Vagina (tissue), 2 donors: Measurements from ENCODE around the gene ACTL8.

Experiments used
- CTCF ChIP-seq, 3 experiments: fragments of 450-650 bp in 2 of 3; fragments of 200-600 bp in 1 of 3; sonication (generic) in 1 of 3; IDR thresholded peaks; one replicate each; pipeline ENCODE4 v1.5.1; 2017 to 2019; ENCODE audit warnings: antibody characterized with exemption in 3 of 3, mild to moderate bottlenecking in 2 of 3, moderate library complexity in 2 of 3
- POLR2A ChIP-seq, 2 donors: fragments of 450-650 bp; IDR thresholded peaks; one replicate each; pipeline ENCODE4 v1.6.1; 2017; ENCODE audit warnings: antibody characterized with exemption in 2 of 2, mild to moderate bottlenecking in 2 of 2, moderate library complexity in 2 of 2

- TF ChIP-seq POLR2A (IDR thresholded peaks at IDR 0.05) (no peak), CTCF (IDR thresholded peaks at IDR 0.05) (no peak)
Measured at GRCh38 chr1:17750333-17750732, 4.8 kb upstream of the ACTL8 start.
